A549 (cell line): ENCODE measurements around the gene RPL22. TPM values are rescaled to one million over a fixed set of nuclear protein-coding genes. Genes with fewer than 3 reads are reported as not detected.

ENCODE experiments used
- ATAC-seq, 2 experiments: fragments of 200-7000 bp in 1 of 2; fragments of >200 bp in 1 of 2; cut with Nextera tagmentation in 1 of 2; cut with Tn5 transposase in 1 of 2; 3 replicates each; pipeline versions ENCODE4 v1.8.0 to v1.9.1; 2018 to 2020; ENCODE audit warnings: mild to moderate bottlenecking in 1 of 2, moderate library complexity in 1 of 2
- CTCF ChIA-PET: fragments of 300-600 bp; sonication (Branson Sonifier 250); formaldehyde crosslinking; extraction: SDS; loops from one replicate; lab custom pipeline; 2021; ENCODE audit warnings: antibody characterized with exemption, inconsistent platforms; lab: Yijun Ruan, JAX
- POLR2A ChIA-PET: fragments of 350-600 bp; formaldehyde crosslinking; extraction: SDS; loops from one replicate; lab custom pipeline; 2021; ENCODE audit warnings: antibody characterized with exemption, inconsistent platforms; lab: Yijun Ruan, JAX
- DNase-seq, 2 experiments: peaks; one replicate each; pipeline versions ENCODE4 v3.0.0 to v3.0.0-alpha.2; 2011 to 2016; ENCODE audit warnings: low read depth in 1 of 2, low spot score in 1 of 2
- FAIRE-seq: peaks from 2 replicates; lab custom pipeline; 2011; peaks lifted over from hg19 to GRCh38; lab: Jason Lieb, UNC
- H3K27ac ChIP-seq, 2 experiments: fragments of >200 bp; sonication (Bioruptor Twin); formaldehyde crosslinking; 3 replicates each; pipeline ENCODE4 v1.5.1; 2016 to 2017
- H3K4me1 ChIP-seq: fragments of >200 bp; sonication (Bioruptor Twin); formaldehyde crosslinking; 3 replicates; pipeline ENCODE4 v1.6.1; 2016
- H3K4me2 ChIP-seq: fragments of >200 bp; sonication (Bioruptor Twin); formaldehyde crosslinking; 3 replicates; pipeline ENCODE4 v1.6.1; 2016
- H3K4me3 ChIP-seq: fragments of >200 bp; sonication (Bioruptor Twin); formaldehyde crosslinking; 3 replicates; pipeline ENCODE4 v1.5.1; 2016
- H3K9me3 ChIP-seq: fragments of >200 bp; sonication (Bioruptor Twin); formaldehyde crosslinking; 3 replicates; pipeline ENCODE4 v1.6.1; 2016
- ATOH8 ChIP-seq: fragments of 250-450 bp; sonication (Bioruptor Pico); IDR thresholded peaks from 2 replicates; pipeline ENCODE4 v1.5.0; 2020; ENCODE audit warnings: low read depth, mild to moderate bottlenecking, moderate library complexity
- BCL3 ChIP-seq: fragments of >200 bp; sonication (Bioruptor Twin); formaldehyde crosslinking; IDR thresholded peaks from 3 replicates; pipeline ENCODE4 v1.6.1; 2016
- CEBPB ChIP-seq, 2 experiments: fragments of >200 bp in 1 of 2; sonication (Bioruptor Twin) in 1 of 2; formaldehyde crosslinking in 1 of 2; IDR thresholded peaks; 2 replicates each; pipeline ENCODE4 v1.6.1; 2012 to 2016
- EHMT2 ChIP-seq: fragments of 200-600 bp; sonication (generic); IDR thresholded peaks from 2 replicates; pipeline ENCODE4 v1.6.1; 2016; ENCODE audit warnings: antibody characterized with exemption, low read depth, mild to moderate bottlenecking, moderate library complexity
- ELK1 ChIP-seq: fragments of 150-350 bp; IDR thresholded peaks from 2 replicates; pipeline ENCODE4 v1.6.1; 2014; ENCODE audit warnings: low read depth, mild to moderate bottlenecking, low read length
- EP300 ChIP-seq, 2 experiments: fragments of >200 bp; sonication (Bioruptor Twin); formaldehyde crosslinking; IDR thresholded peaks; 2 replicates in 1 of 2; 3 replicates in 1 of 2; pipeline ENCODE4 v1.6.1; 2016 to 2017
- FOSB ChIP-seq: fragments of 250-450 bp; sonication (Bioruptor Pico); IDR thresholded peaks from 2 replicates; pipeline ENCODE4 v1.5.0; 2020; ENCODE audit warnings: mild to moderate bottlenecking, moderate library complexity
- FOSL2 ChIP-seq, 2 experiments: fragments of 450-650 bp in 1 of 2; fragments of >200 bp in 1 of 2; sonication (Bioruptor Twin) in 1 of 2; formaldehyde crosslinking; IDR thresholded peaks; 2 replicates each; pipeline versions ENCODE4 v1.5.0 to v1.6.1; 2016 to 2020; ENCODE audit warnings: mild to moderate bottlenecking in 1 of 2, moderate library complexity in 1 of 2
- FOXS1 ChIP-seq: fragments of 250-450 bp; sonication (Bioruptor Pico); IDR thresholded peaks from 2 replicates; pipeline ENCODE4 v1.5.0; 2020; ENCODE audit warnings: mild to moderate bottlenecking, moderate library complexity
- HES2 ChIP-seq: fragments of >200 bp; sonication (Bioruptor Twin); formaldehyde crosslinking; IDR thresholded peaks from 2 replicates; pipeline ENCODE4 v1.6.1; 2016
- HEYL ChIP-seq: fragments of 250-450 bp; sonication (Bioruptor Pico); IDR thresholded peaks from 2 replicates; pipeline ENCODE4 v1.8.0; 2021; ENCODE audit warnings: mild to moderate bottlenecking, moderate library complexity
- HMGXB4 ChIP-seq: fragments of 250-450 bp; sonication (Bioruptor Pico); IDR thresholded peaks from 2 replicates; pipeline ENCODE4 v1.5.0; 2021; ENCODE audit warnings: mild to moderate bottlenecking, moderate library complexity, borderline replicate concordance
- HOXB13 ChIP-seq: fragments of 250-450 bp; sonication (Bioruptor Pico); IDR thresholded peaks from 2 replicates; pipeline ENCODE4 v1.5.0; 2020; ENCODE audit warnings: low read depth, mild to moderate bottlenecking, moderate library complexity
- HOXB5 ChIP-seq: fragments of 250-450 bp; sonication (Bioruptor Pico); IDR thresholded peaks from 2 replicates; pipeline ENCODE4 v1.5.0; 2020; ENCODE audit warnings: mild to moderate bottlenecking, moderate library complexity
- JUNB ChIP-seq: fragments of >200 bp; sonication (Bioruptor Twin); formaldehyde crosslinking; IDR thresholded peaks from 2 replicates; pipeline ENCODE4 v1.6.1; 2016
- KDM1A ChIP-seq: fragments of 200-600 bp; sonication (generic); IDR thresholded peaks from 2 replicates; pipeline ENCODE4 v1.6.1; 2016; ENCODE audit warnings: low read depth, mild to moderate bottlenecking
- MAZ ChIP-seq: fragments of 150-350 bp; IDR thresholded peaks from 2 replicates; pipeline ENCODE4 v1.6.1; 2014; ENCODE audit warnings: antibody characterized with exemption, low read depth, low read length, borderline replicate concordance
- MYC ChIP-seq: IDR thresholded peaks from 2 replicates; pipeline ENCODE4 v1.6.1; 2012; ENCODE audit warnings: mild to moderate bottlenecking, inconsistent platforms, low read length, improper control_type of control experiment, borderline replicate concordance
- PHF8 ChIP-seq: fragments of 200-600 bp; sonication (generic); IDR thresholded peaks from 2 replicates; pipeline ENCODE4 v1.6.1; 2016; ENCODE audit warnings: low read depth, mild to moderate bottlenecking, antibody characterized with exemption, moderate library complexity, borderline replicate concordance
- POLR2AphosphoS2 ChIP-seq: conservative IDR thresholded peaks from 2 replicates; pipeline ENCODE4 v1.6.1; 2012; ENCODE audit warnings: low read length, improper control_type of control experiment, inconsistent platforms
- RARB ChIP-seq: fragments of 250-450 bp; sonication (Bioruptor Pico); IDR thresholded peaks from 2 replicates; pipeline ENCODE4 v1.8.0; 2021; ENCODE audit warnings: mild to moderate bottlenecking, moderate library complexity
- REST ChIP-seq: fragments of 200-600 bp; sonication (generic); IDR thresholded peaks from 2 replicates; pipeline ENCODE4 v1.6.1; 2016; ENCODE audit warnings: antibody characterized with exemption, mild to moderate bottlenecking, moderate library complexity
- RNF2 ChIP-seq: fragments of 200-600 bp; sonication (generic); IDR thresholded peaks from 2 replicates; pipeline ENCODE4 v1.6.1; 2016; ENCODE audit warnings: low read depth, mild to moderate bottlenecking, antibody characterized with exemption, moderate library complexity, borderline replicate concordance
- SMC3 ChIP-seq: fragments of >200 bp; sonication (Bioruptor Twin); formaldehyde crosslinking; IDR thresholded peaks from 3 replicates; pipeline ENCODE4 v1.6.1; 2018; ENCODE audit warnings: inconsistent platforms
- ZC3H11A ChIP-seq: fragments of 450-650 bp; IDR thresholded peaks from 2 replicates; pipeline ENCODE4 v1.6.1; 2014; ENCODE audit warnings: antibody characterized with exemption, mild to moderate bottlenecking
- ZNF302 ChIP-seq: fragments of 250-450 bp; sonication (Bioruptor Pico); IDR thresholded peaks from 2 replicates; pipeline ENCODE4 v1.9.0; 2021; ENCODE audit warnings: inconsistent platforms, mild to moderate bottlenecking, moderate library complexity
- WGBS: methylation state at CpG from one replicate; pipeline ENCODE4 v1.1.6; 2017; ENCODE audit errors: missing lambda C conversion rate; 5-methylcytosine and 5-hydroxymethylcytosine counted together
- polyA plus RNA-seq, 4 experiments: library from polyadenylated mRNA; depleted of rRNA in 3 of 4; stranded (reverse); fragments of >200 nt; fragmentation: RNase III in 1 of 4; extraction: RNeasy Plus Mini Kit Qiagen cat#74134 plus additional on column Dnase treatment in 1 of 4; gene quantifications; 2 replicates in 3 of 4; 3 replicates in 1 of 4; pipeline ENCODE4 v1.2.3, GENCODE V29; 2011 to 2017

Gene RPL22
- polyA plus RNA-seq, 2 of the 4 experiments (the other 2 are of a cell fraction), result 373 to 377 TPM

- Histone ChIP-seq H3K4me2 (no peak overlapping the region), H3K27ac (no peak overlapping the region), H3K4me1 (no peaks in the 10 kb centered on the region), H3K9me3 (no peaks in the 10 kb centered on the region), H3K4me3 (no peak overlapping the region)
- WGBS, result 85% methylated on average over 27 of the region's 33 CpGs
- no peak for ATAC-seq
- POLR2A ChIA-PET, result no interaction called here
- CTCF ChIA-PET, result interaction anchor here (1.1 kb wide), 1 partner anchor 46 kb away, joined by 3 read pairs; no protein-coding TSS in a partner anchor
- DNase-seq, result no peak
- TF ChIP-seq RNF2 (no peak), ATOH8 (CRISPR knock-in tag) (no peak), ZNF302 (no peak), JUNB (no peak), EHMT2 (no peak), EP300 (IDR thresholded peaks at IDR 0.05) (no peak), KDM1A (no peak), MAZ (no peak), MYC (no peak), BCL3 (no peak), SMC3 (no peak), RARB (CRISPR knock-in tag) (no peak), HEYL (CRISPR knock-in tag) (no peak), FOSB (CRISPR knock-in tag) (no peak), HES2 (no peak)
- FAIRE-seq, result no peak
Observed at GRCh38 chr1:6142036-6142621, 57.3 kb downstream of the RPL22 start.

GRCh38 chr1:6141592-6141991 is 57.8 kb downstream of the RPL22 start:
- Histone ChIP-seq H3K9me3 (no peaks in the 10 kb centered on the region), H3K27ac (no peak overlapping the region), H3K4me2 (no peak overlapping the region), H3K4me3 (no peak overlapping the region), H3K4me1 (no peaks in the 10 kb centered on the region)
- ChIA-PET POLR2A (interaction anchor here (0.6 kb wide), 1 partner anchor 46 kb away, joined by 3 read pairs; no protein-coding TSS in a partner anchor), CTCF (interaction anchor here (1.1 kb wide), 1 partner anchor 46 kb away, joined by 3 read pairs; no protein-coding TSS in a partner anchor)
- DNase-seq (peak in 1 of 2 experiments; percentile 32), ATAC-seq (peak in 1 of 2 experiments; percentile 73; a peak in 3 of 6 replicates), FAIRE-seq (no peak)
- TF ChIP-seq ELK1 (no peak), FOXS1 (CRISPR knock-in tag) (no peak), REST (no peak), RNF2 (no peak), MAZ (no peak), HMGXB4 (CRISPR knock-in tag) (no peak), ZC3H11A (no peak), HOXB5 (no peak), HOXB13 (CRISPR knock-in tag) (no peak), CEBPB (IDR thresholded peaks at IDR 0.05) (no peak), FOSL2 (IDR thresholded peaks at IDR 0.05) (no peak), FOSL2 (CRISPR knock-in tag; IDR thresholded peaks at IDR 0.05) (no peak), PHF8 (no peak), POLR2AphosphoS2 (no peak), JUNB (no peak)
- WGBS, result 57% methylated on average over 7 of the region's 7 CpGs
